ENCODE results near the gene RBBP4.
"Not testable (repeated sequence)": the region's sequence is repeated elsewhere in the genome, so short reads cannot be mapped to it uniquely, and the experiment has no call there.

RBBP4 gene

GRCh38 chr1:32706491-32706890 is 55.5 kb downstream of the RBBP4 start:
- H3K36me3 ChIP-seq: no peaks in the 10 kb centered on the region

GRCh38 chr1:32709075-32709474 is 58.1 kb downstream of the RBBP4 start:
- H3K36me3 ChIP-seq: no peaks in the 10 kb centered on the region
- peaks cover 5 to 13% (median 9%) of the 10 kb centered on the region in 11 experiments for H3K27me3 ChIP-seq
- peaks cover 15 to 47% (median 24%) of the 10 kb centered on the region in 10 experiments for H3K4me1 ChIP-seq
- H4K20me1 ChIP-seq: no peaks in the 10 kb centered on the region
- no peak overlapping the region for H3K9ac ChIP-seq
- peaks cover 0 to 6% (median 0%) of the 10 kb centered on the region in 11 experiments; a peak in 2 of 22 replicates for H3K9me3 ChIP-seq (replicated peaks in 1 of 11)
- no peak for TF ChIP-seq Cebpa-rat (IDR thresholded peaks at IDR 0.05)
- H3K4me3 ChIP-seq: no peak overlapping the region
- H3K27ac ChIP-seq: no peak overlapping the region
- H3K4me2 ChIP-seq: no peak overlapping the region

More at GRCh38 chr1:32706491-32706890, 55.5 kb downstream of the RBBP4 start:
- Histone ChIP-seq H3K27me3 (peaks cover 28 to 39% (median 34%) of the 10 kb centered on the region in 11 experiments), H3K9ac (no peak overlapping the region), H3K4me2 (no peak overlapping the region), H3K4me1 (peaks cover 30 to 59% (median 40%) of the 10 kb centered on the region in 10 experiments), H3K4me3 (no peak overlapping the region), H3K9me3 (replicated peaks in 1 of 11) (peaks cover 0 to 6% (median 0%) of the 10 kb centered on the region in 11 experiments; a peak in 2 of 22 replicates), H4K20me1 (peaks cover 0 to 23% (median 0%) of the 10 kb centered on the region in 11 experiments; a peak in 4 of 22 replicates), H3K27ac (no peak overlapping the region)
- TF ChIP-seq Cebpa-rat (IDR thresholded peaks at IDR 0.05): no peak

- H4K20me1 ChIP-seq: no peaks in the 10 kb centered on the region
- no peak for TF ChIP-seq Cebpa-rat (IDR thresholded peaks at IDR 0.05)
- no peaks in the 10 kb centered on the region for H3K36me3 ChIP-seq
- H3K27me3 ChIP-seq: peaks cover 1 to 9% (median 4%) of the 10 kb centered on the region in 11 experiments; a peak in 20 of 22 replicates
- H3K9me3 ChIP-seq (replicated peaks in 1 of 11): peaks cover 0 to 6% (median 0%) of the 10 kb centered on the region in 11 experiments; a peak in 2 of 22 replicates
- H3K4me3 ChIP-seq: no peak overlapping the region
- peaks cover 11 to 43% (median 21%) of the 10 kb centered on the region in 10 experiments for H3K4me1 ChIP-seq
- H3K9ac ChIP-seq: no peak overlapping the region
- H3K4me2 ChIP-seq: no peak overlapping the region
- no peak overlapping the region for H3K27ac ChIP-seq
Measured at GRCh38 chr1:32709476-32709875, 58.5 kb downstream of the RBBP4 start.

- H4K20me1 ChIP-seq; H3K27me3 ChIP-seq; H3K9me3 ChIP-seq (replicated peaks in 1 of 11); H3K4me3 ChIP-seq; H3K36me3 ChIP-seq: not testable (repeated sequence)
- peaks cover 10 to 36% (median 20%) of the 10 kb centered on the region in 10 experiments; a peak in 18 of 20 replicates for H3K4me1 ChIP-seq
- peak overlapping the region in 2 of 11 experiments; percentile 30 to 33; a peak in 4 of 22 replicates for H3K27ac ChIP-seq
- H3K9ac ChIP-seq: 0 out of 22 replicates have a peak overlapping the region, but pooled peaks of 1 of the 11 experiments have one; percentile 37
- H3K4me2 ChIP-seq: peak overlapping the region in 10 of 11 experiments; percentile 5 to 85 (median 54); a peak in 15 of 22 replicates
Measured at GRCh38 chr1:32711221-32711620, 60.2 kb downstream of the RBBP4 start.

GRCh38 chr1:32713081-32713480 is 62.1 kb downstream of the RBBP4 start:
- H3K9ac ChIP-seq: peak overlapping the region in 1 of 11 experiments; percentile 2; a peak in 1 of 22 replicates
- H3K4me3 ChIP-seq: no peak overlapping the region
- no peak overlapping the region for H3K27ac ChIP-seq
- no peaks in the 10 kb centered on the region for H4K20me1 ChIP-seq
- H3K9me3 ChIP-seq (replicated peaks in 1 of 11): no peaks in the 10 kb centered on the region
- H3K4me1 ChIP-seq: peaks cover 18 to 51% (median 32%) of the 10 kb centered on the region in 10 experiments; a peak in 18 of 20 replicates
- 0 out of 22 replicates have a peak overlapping the region, but pooled peaks of 1 of the 11 experiments have one; percentile 66 for H3K4me2 ChIP-seq
- no peak for TF ChIP-seq Cebpa-rat (IDR thresholded peaks at IDR 0.05)
- no peaks in the 10 kb centered on the region for H3K27me3 ChIP-seq
- no peaks in the 10 kb centered on the region for H3K36me3 ChIP-seq

- Histone ChIP-seq H3K4me2 (no peak overlapping the region), H3K4me1 (peaks cover 18 to 51% (median 33%) of the 10 kb centered on the region in 10 experiments; a peak in 18 of 20 replicates), H3K27ac (no peak overlapping the region), H3K27me3 (no peaks in the 10 kb centered on the region), H3K36me3 (no peaks in the 10 kb centered on the region), H3K4me3 (no peak overlapping the region), H3K9ac (no peak overlapping the region), H4K20me1 (no peaks in the 10 kb centered on the region), H3K9me3 (replicated peaks in 1 of 11) (no peaks in the 10 kb centered on the region)
- no peak for TF ChIP-seq Cebpa-rat (IDR thresholded peaks at IDR 0.05)
Measured at GRCh38 chr1:32714277-32714676, 63.3 kb downstream of the RBBP4 start.

GRCh38 chr1:32715901-32716311 is 64.9 kb downstream of the RBBP4 start:
- no peak for TF ChIP-seq Cebpa-rat (IDR thresholded peaks at IDR 0.05)
- no peak overlapping the region for H3K9ac ChIP-seq
- no peaks in the 10 kb centered on the region for H3K27me3 ChIP-seq
- H3K36me3 ChIP-seq: no peaks in the 10 kb centered on the region
- no peak overlapping the region for H3K4me3 ChIP-seq
- no peak overlapping the region for H3K27ac ChIP-seq
- no peak overlapping the region for H3K4me2 ChIP-seq
- no peaks in the 10 kb centered on the region for H3K9me3 ChIP-seq (replicated peaks in 1 of 11)
- H3K4me1 ChIP-seq: peaks cover 18 to 39% (median 29%) of the 10 kb centered on the region in 10 experiments; a peak in 18 of 20 replicates
- H4K20me1 ChIP-seq: no peaks in the 10 kb centered on the region

GRCh38 chr1:32716312-32717148 is 65.5 kb downstream of the RBBP4 start:
- H3K4me2 ChIP-seq: peak overlapping the region; percentile 3 to 55 (median 42); a peak in 21 of 22 replicates
- H3K4me1 ChIP-seq: peaks cover 15 to 33% (median 23%) of the 10 kb centered on the region in 10 experiments; a peak in 17 of 20 replicates
- no peak overlapping the region for H3K9ac ChIP-seq
- no peaks in the 10 kb centered on the region for H3K27me3 ChIP-seq
- H4K20me1 ChIP-seq: no peaks in the 10 kb centered on the region
- H3K4me3 ChIP-seq: no peak overlapping the region
- no peaks in the 10 kb centered on the region for H3K9me3 ChIP-seq (replicated peaks in 1 of 11)
- no peak for TF ChIP-seq Cebpa-rat (IDR thresholded peaks at IDR 0.05)
- H3K36me3 ChIP-seq: no peaks in the 10 kb centered on the region
- H3K27ac ChIP-seq: no peak overlapping the region; a peak in 1 of 22 replicates

- H3K27ac ChIP-seq: no peak overlapping the region
- H3K4me1 ChIP-seq: peaks cover 8 to 30% (median 14%) of the 10 kb centered on the region in 10 experiments; a peak in 17 of 20 replicates
- TF ChIP-seq Cebpa-rat (IDR thresholded peaks at IDR 0.05): no peak
- H3K4me3 ChIP-seq: no peak overlapping the region
- H3K27me3 ChIP-seq: no peaks in the 10 kb centered on the region
- no peak overlapping the region for H3K9ac ChIP-seq
- peak overlapping the region in 3 of 11 experiments; percentile 42 to 54 (median 48); a peak in 3 of 22 replicates for H3K4me2 ChIP-seq
- no peaks in the 10 kb centered on the region for H3K36me3 ChIP-seq
- no peaks in the 10 kb centered on the region for H4K20me1 ChIP-seq
- no peaks in the 10 kb centered on the region for H3K9me3 ChIP-seq (replicated peaks in 1 of 11)
Measured at GRCh38 chr1:32717503-32717902, 66.5 kb downstream of the RBBP4 start.
